ENCODE data around the gene KANTR. TPM values are rescaled to one million over a fixed set of nuclear protein-coding genes. Genes with fewer than 3 reads are reported as not detected.
A peak's percentile ranks its signal among the peaks of the same experiment; 100 is the strongest.

The KANTR gene, protein sequence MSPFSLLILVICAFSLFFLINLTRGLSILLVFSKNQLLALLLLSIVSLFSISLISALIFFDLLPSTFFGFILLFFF
- total RNA-seq (2014; rRNA removed; shearing (Covaris generic)) (23.2 and 28.3 TPM in 2 replicates), total RNA-seq (2022) (26.2 and 32.9 TPM in 2 replicates), Bru-seq, nascent RNA (percentile 63 among the genes with signal in this experiment), BruChase-seq, experiment 1, labeled RNA remaining after a 6-hour chase (percentile 76 among the genes with signal in this experiment), BruChase-seq, experiment 2, labeled RNA remaining after a 2-hour chase (percentile 66 among the genes with signal in this experiment)
- long read RNA-seq, partial matches to known transcripts: 0 of 6 reads
- long read RNA-seq, other reads (novel, unspliced or antisense): 5 of 6 reads

DNA sequence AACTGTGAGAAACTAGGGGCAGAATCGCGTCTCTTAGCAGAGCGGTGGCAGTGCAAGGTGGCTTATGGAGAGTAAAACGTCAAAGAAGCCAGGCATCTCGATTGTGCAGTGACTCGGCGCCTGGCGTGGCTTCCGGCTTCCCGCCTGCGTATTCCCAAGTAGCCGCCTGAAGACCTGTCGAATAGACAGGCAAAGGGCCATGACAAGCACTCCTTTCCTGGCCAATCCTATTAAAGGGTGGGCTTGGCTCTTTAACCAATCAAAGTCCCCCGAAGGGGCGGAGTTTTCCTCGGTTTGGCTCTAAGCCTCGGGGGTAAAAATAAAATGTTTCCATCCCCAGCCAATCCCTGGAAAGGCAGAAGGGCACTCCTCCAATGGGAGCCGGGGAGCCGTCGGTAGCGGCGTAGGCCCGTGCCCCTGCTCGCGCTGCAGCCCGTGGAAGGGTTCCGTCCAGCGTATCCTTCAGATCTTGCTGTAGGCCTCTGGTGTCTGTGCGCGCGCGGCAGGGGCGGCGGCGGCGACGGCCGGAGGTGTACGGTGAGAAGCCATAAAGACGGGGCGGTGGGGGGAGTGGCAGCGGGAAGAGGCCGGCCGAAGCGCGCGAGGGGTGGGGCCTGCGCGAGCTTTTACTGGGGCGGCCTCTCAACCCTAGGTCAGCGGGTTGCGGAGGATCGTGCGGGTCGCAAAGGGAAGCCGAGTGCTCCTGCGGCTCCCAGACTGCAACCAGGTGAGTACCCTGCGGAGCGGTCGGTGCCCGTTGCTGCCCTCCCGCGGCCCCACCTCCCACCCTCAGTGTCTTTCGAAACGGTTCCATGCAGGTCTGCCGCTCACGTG, at the start of gene KANTR:
Gene KANTR, plus strand, starts transcription at position 395 of the 834 bp plus-strand sequence. CDS start 30,131 bp downstream, outside the sequence.
- Histone ChIP-seq H4K20me1 (ENCODE audit: insufficient read depth, low read length) (no peaks in the 10 kb centered on the region), H3K4me3 (ENCODE audit: low read depth, low read length, poor library complexity, severe bottlenecking) (peak within 1 kb of the TSS; percentile 78), H3K9me2 (ENCODE audit: insufficient read depth, low read length) (no peaks in the 10 kb centered on the region), H3K27ac (ENCODE audit: low read depth, low read length, poor library complexity, severe bottlenecking) (peak within 1 kb of the TSS; percentile 81), H3K4me1 (ENCODE audit: insufficient read depth, low read length, poor library complexity, severe bottlenecking) (peaks cover 18% of the 10 kb centered on the region), H3K36me3 (ENCODE audit: insufficient read depth, low read length) (no peaks in the 10 kb centered on the region), H3K9me3 (ENCODE audit: low read length) (no peaks in the 10 kb centered on the region), H2AFZ (ENCODE audit: low read length) (peak within 1 kb of the TSS; percentile 96; the same call in 1 of the 2 replicates), H3K79me2 (ENCODE audit: insufficient read depth, low read depth, low read length) (peaks cover 9% of the 10 kb centered on the region; the same call in 1 of the 2 replicates), H3K4me2 (ENCODE audit: low read length) (peak within 1 kb of the TSS; percentile 98)
- no peak for TF ChIP-seq EZH2phosphoT487 (IDR thresholded peaks at IDR 0.05; ENCODE audit: borderline replicate concordance, low read depth, low read length)
- TF ChIP-seq, protein P1, sequence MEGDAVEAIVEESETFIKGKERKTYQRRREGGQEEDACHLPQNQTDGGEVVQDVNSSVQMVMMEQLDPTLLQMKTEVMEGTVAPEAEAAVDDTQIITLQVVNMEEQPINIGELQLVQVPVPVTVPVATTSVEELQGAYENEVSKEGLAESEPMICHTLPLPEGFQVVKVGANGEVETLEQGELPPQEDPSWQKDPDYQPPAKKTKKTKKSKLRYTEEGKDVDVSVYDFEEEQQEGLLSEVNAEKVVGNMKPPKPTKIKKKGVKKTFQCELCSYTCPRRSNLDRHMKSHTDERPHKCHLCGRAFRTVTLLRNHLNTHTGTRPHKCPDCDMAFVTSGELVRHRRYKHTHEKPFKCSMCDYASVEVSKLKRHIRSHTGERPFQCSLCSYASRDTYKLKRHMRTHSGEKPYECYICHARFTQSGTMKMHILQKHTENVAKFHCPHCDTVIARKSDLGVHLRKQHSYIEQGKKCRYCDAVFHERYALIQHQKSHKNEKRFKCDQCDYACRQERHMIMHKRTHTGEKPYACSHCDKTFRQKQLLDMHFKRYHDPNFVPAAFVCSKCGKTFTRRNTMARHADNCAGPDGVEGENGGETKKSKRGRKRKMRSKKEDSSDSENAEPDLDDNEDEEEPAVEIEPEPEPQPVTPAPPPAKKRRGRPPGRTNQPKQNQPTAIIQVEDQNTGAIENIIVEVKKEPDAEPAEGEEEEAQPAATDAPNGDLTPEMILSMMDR (conservative IDR thresholded peaks at IDR 0.05; ENCODE audit: low read length): peak; percentile 24; the same call in 1 of the 2 replicates
- no TSS peak for BruUV-seq (replicated peaks)
- CTCF ChIA-PET (ENCODE audit: unreplicated experiment): no interaction called here
- POLR2A ChIA-PET: interaction anchor here (0.9 to 1.0 kb wide), 2 partner anchors 22 to 28 kb away, joined by 3 to 9 read pairs; no protein-coding TSS in a partner anchor
- DNase-seq (ENCODE audit: low spot score): peak; percentile 94
- intact Hi-C loops (cut with micrococcal nuclease; ENCODE audit: unreplicated experiment): loop anchor here (1.0 to 10.0 kb wide), 2 partner anchors 23 to 131 kb away; partner anchors contain the start of gene KDM5C

DNA sequence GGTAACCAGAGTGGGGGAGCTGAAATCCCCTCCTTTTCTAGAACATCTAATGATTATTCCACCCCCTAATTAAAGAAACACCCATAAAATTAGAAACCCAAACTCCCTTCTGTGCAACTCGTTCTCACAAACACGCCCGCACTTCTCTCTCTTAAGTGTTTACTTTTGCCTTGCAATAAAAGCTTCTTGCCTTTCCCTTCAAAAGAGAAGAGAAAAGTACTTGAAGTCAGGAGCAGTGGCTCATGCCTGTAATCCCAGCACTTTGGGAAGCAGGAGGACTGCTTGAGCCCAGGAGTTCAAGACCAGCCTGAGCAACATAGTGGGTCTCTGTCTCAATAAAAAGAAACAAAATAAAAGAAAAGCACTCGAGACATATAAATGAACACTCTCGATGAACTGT, 48.9 kb upstream of the KANTR start:
- POLR2A ChIA-PET: no interaction called here
- Histone ChIP-seq H3K36me3 (ENCODE audit: insufficient read depth, low read length) (no peaks in the 10 kb centered on the region), H3K9me2 (ENCODE audit: insufficient read depth, low read length) (no peaks in the 10 kb centered on the region), H3K27ac (ENCODE audit: low read depth, low read length, poor library complexity, severe bottlenecking) (no peak overlapping the region), H2AFZ (ENCODE audit: low read length) (no peak overlapping the region), H3K4me1 (ENCODE audit: insufficient read depth, low read length, poor library complexity, severe bottlenecking) (peaks cover 14% of the 10 kb centered on the region), H3K79me2 (ENCODE audit: insufficient read depth, low read depth, low read length) (no peaks in the 10 kb centered on the region), H3K9me3 (ENCODE audit: low read length) (no peaks in the 10 kb centered on the region), H4K20me1 (ENCODE audit: insufficient read depth, low read length) (no peaks in the 10 kb centered on the region), H3K4me3 (ENCODE audit: low read depth, low read length, poor library complexity, severe bottlenecking) (no peak overlapping the region), H3K4me2 (ENCODE audit: low read length) (no peak overlapping the region)
- intact Hi-C loops (cut with micrococcal nuclease; ENCODE audit: unreplicated experiment): loop anchor here (5.0 kb wide), 1 partner anchor 48 kb away; no protein-coding TSS in a partner anchor
- TF ChIP-seq, protein P1 (conservative IDR thresholded peaks at IDR 0.05; ENCODE audit: low read length): no peak
- TF ChIP-seq EZH2phosphoT487 (IDR thresholded peaks at IDR 0.05; ENCODE audit: borderline replicate concordance, low read depth, low read length): no peak
- CTCF ChIA-PET (ENCODE audit: unreplicated experiment): no interaction called here
- BruUV-seq (replicated peaks): no TSS peak
- no peak for DNase-seq (ENCODE audit: low spot score)
